ENCODE results near the gene HSD17B1.

DNA sequence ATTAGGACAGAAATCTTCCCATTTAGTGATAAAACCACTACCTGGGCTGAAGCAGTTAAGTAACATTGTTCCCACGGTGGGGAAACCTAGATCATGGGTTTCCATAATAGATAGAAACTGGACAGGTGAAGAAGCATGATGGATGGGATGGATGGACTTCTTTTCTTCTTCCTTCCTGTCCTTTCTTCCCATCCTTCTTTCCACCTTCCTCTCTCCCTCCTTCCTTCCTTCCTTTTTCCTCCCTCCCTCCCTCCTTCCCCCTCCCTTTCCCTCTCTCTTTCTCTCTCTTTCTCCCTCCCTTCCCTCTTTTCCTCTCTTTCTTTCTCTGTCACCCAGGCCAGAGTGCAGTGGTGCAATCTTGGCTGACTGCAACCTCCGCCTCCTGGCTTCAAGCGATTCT is 21.7 kb downstream of the HSD17B1 start:
- no peak for TF ChIP-seq CTCF (IDR thresholded peaks at IDR 0.05; ENCODE audit: insufficient read depth, low read length, poor library complexity, severe bottlenecking)
- TF ChIP-seq EZH2phosphoT487 (conservative IDR thresholded peaks at IDR 0.05; ENCODE audit: low read length) = no peak
